Measurements from ENCODE around the gene FRK.

GRCh38 chr6:115887891-115888290, 172.8 kb downstream of the FRK start:
- TF ChIP-seq CTCF (IDR thresholded peaks at IDR 0.05) (no peak), POLR2A (IDR thresholded peaks at IDR 0.05) (no peak)

Data from Peyer's patch (tissue), 4 donors.